Measurements from ENCODE around the gene TRMT61A.
"Not testable (repeated sequence)": the region's sequence is repeated elsewhere in the genome, so short reads cannot be mapped to it uniquely, and the experiment has no call there.

Gene TRMT61A

GRCh38 chr14:103501041-103501870 is 27.7 kb upstream of the TRMT61A start:
- no peak for TF ChIP-seq ZNF274 (IDR thresholded peaks at IDR 0.05; ENCODE audit: low read depth, low read length)
- no peak overlapping the region for H3K4me3 ChIP-seq (ENCODE audit: low read length)

- no peak for TF ChIP-seq ZNF274 (IDR thresholded peaks at IDR 0.05; ENCODE audit: low read depth, low read length)
- no peak overlapping the region for H3K4me3 ChIP-seq (ENCODE audit: low read length)
Observed at GRCh38 chr14:103501921-103502669, 26.9 kb upstream of the TRMT61A start.

GRCh38 chr14:103502877-103503276 is 26.1 kb upstream of the TRMT61A start:
- H3K4me3 ChIP-seq (ENCODE audit: low read length) = no peak overlapping the region
- TF ChIP-seq ZNF274 (IDR thresholded peaks at IDR 0.05; ENCODE audit: low read depth, low read length) = no peak

GRCh38 chr14:103503296-103503695 is 25.7 kb upstream of the TRMT61A start:
- no peak for TF ChIP-seq ZNF274 (IDR thresholded peaks at IDR 0.05; ENCODE audit: low read depth, low read length)
- H3K4me3 ChIP-seq (ENCODE audit: low read length) = no peak overlapping the region

GRCh38 chr14:103504991-103505565 is 23.9 kb upstream of the TRMT61A start:
- TF ChIP-seq ZNF274 (IDR thresholded peaks at IDR 0.05; ENCODE audit: low read depth, low read length) = no peak
- H3K4me3 ChIP-seq (ENCODE audit: low read length) = no peak overlapping the region

GRCh38 chr14:103507751-103508150 is 21.2 kb upstream of the TRMT61A start:
- no peak overlapping the region for H3K4me3 ChIP-seq (ENCODE audit: low read length)
- TF ChIP-seq ZNF274 (IDR thresholded peaks at IDR 0.05; ENCODE audit: low read depth, low read length) = no peak

- no peak for TF ChIP-seq ZNF274 (IDR thresholded peaks at IDR 0.05; ENCODE audit: low read depth, low read length)
- H3K4me3 ChIP-seq (ENCODE audit: low read length) = no peak overlapping the region
Observed at GRCh38 chr14:103508521-103509329, 20.3 kb upstream of the TRMT61A start.

- no peak overlapping the region for H3K4me3 ChIP-seq (ENCODE audit: low read length)
- TF ChIP-seq ZNF274 (IDR thresholded peaks at IDR 0.05; ENCODE audit: low read depth, low read length) = no peak
Observed at GRCh38 chr14:103509864-103510723, 18.9 kb upstream of the TRMT61A start.

GRCh38 chr14:103510724-103511693 is 18.0 kb upstream of the TRMT61A start:
- no peak for TF ChIP-seq ZNF274 (IDR thresholded peaks at IDR 0.05; ENCODE audit: low read depth, low read length)
- no peak overlapping the region for H3K4me3 ChIP-seq (ENCODE audit: low read length)

- not testable (repeated sequence) for H3K4me3 ChIP-seq (ENCODE audit: low read length)
Observed at GRCh38 chr14:103512180-103512579, 16.8 kb upstream of the TRMT61A start.

- H3K4me3 ChIP-seq (ENCODE audit: low read length) = no peak overlapping the region
- TF ChIP-seq ZNF274 (IDR thresholded peaks at IDR 0.05; ENCODE audit: low read depth, low read length) = no peak
Observed at GRCh38 chr14:103512701-103513611, 16.0 kb upstream of the TRMT61A start.

Data from GM08714 (cell line).